DOHH2 (cell line): ENCODE data around the gene RPL21.

ENCODE experiments used
- EZH2phosphoT487 ChIP-seq: fragments of 200-600 bp; sonication (generic); IDR thresholded peaks from 2 replicates; pipeline ENCODE4 v1.6.1; 2017; ENCODE audit warnings: borderline replicate concordance, mild to moderate bottlenecking, antibody characterized with exemption, low read length, moderate library complexity, mixed read lengths
- TF ChIP-seq, protein P1 (sequence below): fragments of 200-600 bp; sonication (generic); IDR thresholded peaks from one replicate; pipeline ENCODE4 v1.5.1; 2014; ENCODE audit warnings: antibody characterized with exemption, mild to moderate bottlenecking, low read depth, low read length; ENCODE audit not compliant: poor library complexity, severe bottlenecking

DNA sequence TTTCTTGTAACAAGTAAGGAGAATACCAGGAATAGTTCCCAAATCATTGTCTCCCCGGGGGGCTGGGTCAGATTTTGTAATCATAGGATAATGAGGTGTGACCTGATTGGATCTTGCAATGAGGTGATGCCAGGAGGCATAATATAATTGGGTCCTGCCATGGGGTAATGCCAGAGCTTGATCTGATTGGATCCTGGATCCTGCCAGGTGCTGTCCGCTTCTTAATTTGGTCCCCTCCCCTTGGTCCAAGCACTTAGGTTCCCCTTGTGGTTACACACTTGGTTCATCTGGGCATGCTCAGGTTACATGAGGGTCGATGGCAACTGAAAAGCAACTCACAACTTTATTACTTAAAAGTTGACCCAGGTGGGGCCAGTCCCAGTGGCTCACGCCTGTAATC lies 39.4 kb downstream of the RPL21 start:
- TF ChIP-seq EZH2phosphoT487 = no peak
- TF ChIP-seq, protein P1, sequence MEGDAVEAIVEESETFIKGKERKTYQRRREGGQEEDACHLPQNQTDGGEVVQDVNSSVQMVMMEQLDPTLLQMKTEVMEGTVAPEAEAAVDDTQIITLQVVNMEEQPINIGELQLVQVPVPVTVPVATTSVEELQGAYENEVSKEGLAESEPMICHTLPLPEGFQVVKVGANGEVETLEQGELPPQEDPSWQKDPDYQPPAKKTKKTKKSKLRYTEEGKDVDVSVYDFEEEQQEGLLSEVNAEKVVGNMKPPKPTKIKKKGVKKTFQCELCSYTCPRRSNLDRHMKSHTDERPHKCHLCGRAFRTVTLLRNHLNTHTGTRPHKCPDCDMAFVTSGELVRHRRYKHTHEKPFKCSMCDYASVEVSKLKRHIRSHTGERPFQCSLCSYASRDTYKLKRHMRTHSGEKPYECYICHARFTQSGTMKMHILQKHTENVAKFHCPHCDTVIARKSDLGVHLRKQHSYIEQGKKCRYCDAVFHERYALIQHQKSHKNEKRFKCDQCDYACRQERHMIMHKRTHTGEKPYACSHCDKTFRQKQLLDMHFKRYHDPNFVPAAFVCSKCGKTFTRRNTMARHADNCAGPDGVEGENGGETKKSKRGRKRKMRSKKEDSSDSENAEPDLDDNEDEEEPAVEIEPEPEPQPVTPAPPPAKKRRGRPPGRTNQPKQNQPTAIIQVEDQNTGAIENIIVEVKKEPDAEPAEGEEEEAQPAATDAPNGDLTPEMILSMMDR = no peak
